K562 (cell line): Measurements from ENCODE around the gene COPG2. TPM values are rescaled to one million over a fixed set of nuclear protein-coding genes. Genes with fewer than 3 reads are reported as not detected.
A peak's percentile ranks its signal among the peaks of the same experiment; 100 is the strongest.

ENCODE experiments used
- ATAC-seq: fragments of 200-7000 bp; cut with Tn5 transposase; 3 replicates; pipeline ENCODE4 v1.9.1; 2020; ENCODE audit warnings: moderate library complexity
- BruUV-seq: library from RNA; stranded (reverse); fragments of 400-500 nt; replicated peaks from 2 replicates; lab custom pipeline; 2021; lab: Mats Ljungman, UMichigan
- CTCF ChIA-PET: fragments of 300-600 bp; formaldehyde crosslinking; extraction: SDS; loops from one replicate; lab custom pipeline; 2021; ENCODE audit warnings: low intra/inter-chr PET ratio; lab: Yijun Ruan, JAX
- POLR2A ChIA-PET: fragments of 300-600, 350-650 bp; sonication (Branson Sonifier 250); formaldehyde crosslinking; extraction: SDS; loops from one replicate; lab custom pipeline; 2021; ENCODE audit warnings: antibody characterized with exemption, inconsistent platforms; lab: Yijun Ruan, JAX
- DNase-seq, 4 experiments: peaks; one replicate each; pipeline versions ENCODE4 v3.0.0 to v3.0.0-alpha.2; 2011 to 2018; ENCODE audit warnings: low spot score in 3 of 4, mixed read lengths in 3 of 4; ENCODE audit errors: extremely low read depth in 1 of 4
- FAIRE-seq: peaks from 2 replicates; lab custom pipeline; 2011; peaks lifted over from hg19 to GRCh38; lab: Jason Lieb, UNC
- H2AFZ ChIP-seq: 2 replicates; pipeline ENCODE4 v1.6.0; 2011; ENCODE audit warnings: low read depth, low read length, control low read depth, inconsistent platforms
- H3K27ac ChIP-seq: fragments of 200-600 bp; 3 replicates; pipeline ENCODE4 v1.8.0; 2011; ENCODE audit warnings: low read depth, mild to moderate bottlenecking, control low read depth, inconsistent platforms, low read length, moderate library complexity, mixed read lengths; ENCODE audit errors: extremely low read depth
- H3K27me3 ChIP-seq, 2 experiments: fragments of 300-600 bp in 1 of 2; 2 replicates in 1 of 2; 3 replicates in 1 of 2; pipeline versions ENCODE4 v1.6.0 to v1.8.0; 2011; ENCODE audit warnings: inconsistent platforms in 2 of 2, low read length in 2 of 2, mild to moderate bottlenecking in 1 of 2, mixed read lengths in 1 of 2, moderate library complexity in 1 of 2; ENCODE audit not compliant: control insufficient read depth in 2 of 2, insufficient read depth in 2 of 2
- H3K36me3 ChIP-seq: fragments of 300-600 bp; 3 replicates; pipeline ENCODE4 v1.8.0; 2011; ENCODE audit warnings: mild to moderate bottlenecking, low read length, inconsistent platforms; ENCODE audit not compliant: control insufficient read depth, insufficient read depth
- H3K4me1 ChIP-seq, 2 experiments: fragments of 200-600 bp in 1 of 2; replicated peaks in 1 of 2; 2 replicates in 1 of 2; 3 replicates in 1 of 2; pipeline versions ENCODE4 v1.5.1 to v1.8.0; 2011; ENCODE audit warnings: inconsistent platforms in 2 of 2, low read length in 2 of 2, mild to moderate bottlenecking in 1 of 2, mixed read lengths in 1 of 2, moderate library complexity in 1 of 2; ENCODE audit not compliant: control insufficient read depth in 2 of 2, insufficient read depth in 2 of 2
- H3K4me2 ChIP-seq: 2 replicates; pipeline ENCODE4 v1.6.1; 2011; ENCODE audit warnings: low read length, control low read depth, inconsistent platforms, mixed read lengths; ENCODE audit not compliant: insufficient read depth
- H3K4me3 ChIP-seq: fragments of 200-600 bp; sonication (generic), shearing (Covaris generic); 2 replicates; pipeline ENCODE4 v1.5.1; 2016; ENCODE audit warnings: control low read depth, inconsistent platforms
- H3K79me2 ChIP-seq: fragments of 200-600 bp; 3 replicates; pipeline ENCODE4 v1.8.0; 2011; ENCODE audit warnings: low read length, inconsistent platforms; ENCODE audit not compliant: control insufficient read depth, insufficient read depth
- H3K9ac ChIP-seq, 2 experiments: 2 replicates each; pipeline versions ENCODE4 v1.6.0 to v1.6.1; 2011; ENCODE audit warnings: low read depth in 2 of 2, low read length in 2 of 2, control low read depth in 1 of 2, inconsistent platforms in 1 of 2, mild to moderate bottlenecking in 1 of 2, mixed read lengths in 1 of 2; ENCODE audit not compliant: insufficient read depth in 1 of 2
- H3K9me1 ChIP-seq: one replicate; pipeline ENCODE4 v1.6.0; 2011; ENCODE audit warnings: inconsistent platforms, mild to moderate bottlenecking, low read length, moderate library complexity; ENCODE audit not compliant: control insufficient read depth, insufficient read depth
- H3K9me3 ChIP-seq: replicated peaks from 2 replicates; pipeline ENCODE4 v1.5.1; 2011; ENCODE audit warnings: low read depth, low read length, inconsistent platforms; ENCODE audit not compliant: control insufficient read depth, insufficient read depth
- H4K20me1 ChIP-seq: replicated peaks from 2 replicates; pipeline ENCODE4 v1.6.1; 2011; ENCODE audit warnings: low read length, inconsistent platforms, mixed read lengths; ENCODE audit not compliant: control insufficient read depth, insufficient read depth
- CEBPG ChIP-seq, 3 experiments: fragments of 200-800 bp in 1 of 3; sonication (Bioruptor generic) in 1 of 3; sonication (generic) in 1 of 3; formaldehyde crosslinking in 1 of 3; IDR thresholded peaks in 2 of 3; conservative IDR thresholded peaks in 1 of 3; 2 replicates each; pipeline versions ENCODE4 v1.6.1 to v1.8.0; 2016 to 2022; ENCODE audit warnings: missing compliant biosample characterization in 2 of 3, missing genetic modification characterization in 2 of 3, mild to moderate bottlenecking in 1 of 3, missing genetic modification reagents in 1 of 3
- FOXJ3 ChIP-seq: sonication (generic); formaldehyde crosslinking; IDR thresholded peaks from 2 replicates; pipeline ENCODE4 v1.4.0; 2020; ENCODE audit warnings: mild to moderate bottlenecking, missing genetic modification reagents
- HNRNPUL1 ChIP-seq: fragments of 200-400 bp; formaldehyde crosslinking; IDR thresholded peaks from 2 replicates; pipeline ENCODE4 v1.6.1; 2017; ENCODE audit warnings: low read length
- MED1 ChIP-seq: sonication (generic); formaldehyde crosslinking; IDR thresholded peaks from 2 replicates; pipeline ENCODE4 v1.8.1; 2023; ENCODE audit warnings: missing genetic modification reagents, borderline replicate concordance
- MEF2D ChIP-seq: conservative IDR thresholded peaks from 2 replicates; pipeline ENCODE4 v1.6.1; 2016; ENCODE audit warnings: low read depth, missing genetic modification characterization, missing compliant biosample characterization
- ZNF318 ChIP-seq, 2 experiments: fragments of 450-650 bp; IDR thresholded peaks; 2 replicates each; pipeline ENCODE4 v1.6.1; 2016; ENCODE audit warnings: mild to moderate bottlenecking in 2 of 2, borderline replicate concordance in 1 of 2, low read depth in 1 of 2, moderate library complexity in 1 of 2
- in situ Hi-C: fragments of 300-500 bp; cut with MboI; formaldehyde crosslinking; loops from 4 replicates; pipeline ENCODE4 v1.15.0; 2018; ENCODE audit warnings: inconsistent platforms, mixed read lengths
- intact Hi-C: fragments of 100-400 bp; cut with micrococcal nuclease; formaldehyde crosslinking; loops from 2 replicates; pipeline ENCODE4 v1.14.2; 2022
- polyA plus RNA-seq, 8 experiments: library from polyadenylated mRNA; depleted of rRNA in 4 of 8; stranded (reverse) in 5 of 8; unstranded in 3 of 8; fragments of >200 nt; fragmentation: Nextera tagmentation in 2 of 8; fragmentation: Illumina TruSeq in 1 of 8; extraction: Ambion mirVana in 2 of 8; extraction: Trizol in 1 of 8; gene quantifications; 2 replicates each; pipeline versions ENCODE4 v1.2.1 to v1.2.3, GENCODE V29; 2011 to 2014; ENCODE audit warnings: inconsistent platforms in 1 of 8, missing spikeins in 1 of 8
- total RNA-seq, 7 experiments: library from RNA; depleted of rRNA in 6 of 7; stranded (reverse); fragments of >200 nt in 6 of 7; fragmentation: Illumina TruSeq in 2 of 7; extraction: Trizol in 2 of 7; gene quantifications; 2 replicates each; pipeline versions ENCODE4 v1.2.1 to v1.2.3, GENCODE V29; 2011 to 2021; ENCODE audit warnings: low replicate concordance in 1 of 7
- TF ChIP-seq, protein P1 (sequence below): sonication (generic); formaldehyde crosslinking; IDR thresholded peaks from 2 replicates; pipeline ENCODE4 v1.8.0; 2022; ENCODE audit warnings: mild to moderate bottlenecking, missing genetic modification reagents

The COPG2 gene
- total and polyA plus RNA-seq, 9 of the 15 experiments (the other 6 are each of a cell fraction or from before 2014, with no cell fraction given): 6.6 to 104 (median 32.5) TPM

- Histone ChIP-seq H3K27ac (no peak overlapping the region), H3K9ac (no peak overlapping the region), H3K4me3 (no peak overlapping the region), H4K20me1 (no peaks in the 10 kb centered on the region), H3K9me3 (peaks cover 8% of the 10 kb centered on the region; the same call in 1 of the 2 replicates), H3K4me1 (no peaks in the 10 kb centered on the region), H2AFZ (no peak overlapping the region), H3K9me1 (no peaks in the 10 kb centered on the region), H3K27me3 (no peaks in the 10 kb centered on the region), H3K79me2 (no peaks in the 10 kb centered on the region), H3K36me3 (no peaks in the 10 kb centered on the region), H3K4me2 (no peak overlapping the region)
- peak; percentile 76 for FAIRE-seq
- intact Hi-C loops: no loop called here
- ChIA-PET POLR2A (no interaction called here), CTCF (no interaction called here)
- ATAC-seq: no peak
- no TSS peak for BruUV-seq
- no peak for DNase-seq
- in situ Hi-C loops: no loop called here
- no peak for TF ChIP-seq ZNF318 (IDR thresholded peaks at IDR 0.05; ENCODE audit: borderline replicate concordance in 1 of 2, low read depth in 1 of 2)
- TF ChIP-seq, protein P1, sequence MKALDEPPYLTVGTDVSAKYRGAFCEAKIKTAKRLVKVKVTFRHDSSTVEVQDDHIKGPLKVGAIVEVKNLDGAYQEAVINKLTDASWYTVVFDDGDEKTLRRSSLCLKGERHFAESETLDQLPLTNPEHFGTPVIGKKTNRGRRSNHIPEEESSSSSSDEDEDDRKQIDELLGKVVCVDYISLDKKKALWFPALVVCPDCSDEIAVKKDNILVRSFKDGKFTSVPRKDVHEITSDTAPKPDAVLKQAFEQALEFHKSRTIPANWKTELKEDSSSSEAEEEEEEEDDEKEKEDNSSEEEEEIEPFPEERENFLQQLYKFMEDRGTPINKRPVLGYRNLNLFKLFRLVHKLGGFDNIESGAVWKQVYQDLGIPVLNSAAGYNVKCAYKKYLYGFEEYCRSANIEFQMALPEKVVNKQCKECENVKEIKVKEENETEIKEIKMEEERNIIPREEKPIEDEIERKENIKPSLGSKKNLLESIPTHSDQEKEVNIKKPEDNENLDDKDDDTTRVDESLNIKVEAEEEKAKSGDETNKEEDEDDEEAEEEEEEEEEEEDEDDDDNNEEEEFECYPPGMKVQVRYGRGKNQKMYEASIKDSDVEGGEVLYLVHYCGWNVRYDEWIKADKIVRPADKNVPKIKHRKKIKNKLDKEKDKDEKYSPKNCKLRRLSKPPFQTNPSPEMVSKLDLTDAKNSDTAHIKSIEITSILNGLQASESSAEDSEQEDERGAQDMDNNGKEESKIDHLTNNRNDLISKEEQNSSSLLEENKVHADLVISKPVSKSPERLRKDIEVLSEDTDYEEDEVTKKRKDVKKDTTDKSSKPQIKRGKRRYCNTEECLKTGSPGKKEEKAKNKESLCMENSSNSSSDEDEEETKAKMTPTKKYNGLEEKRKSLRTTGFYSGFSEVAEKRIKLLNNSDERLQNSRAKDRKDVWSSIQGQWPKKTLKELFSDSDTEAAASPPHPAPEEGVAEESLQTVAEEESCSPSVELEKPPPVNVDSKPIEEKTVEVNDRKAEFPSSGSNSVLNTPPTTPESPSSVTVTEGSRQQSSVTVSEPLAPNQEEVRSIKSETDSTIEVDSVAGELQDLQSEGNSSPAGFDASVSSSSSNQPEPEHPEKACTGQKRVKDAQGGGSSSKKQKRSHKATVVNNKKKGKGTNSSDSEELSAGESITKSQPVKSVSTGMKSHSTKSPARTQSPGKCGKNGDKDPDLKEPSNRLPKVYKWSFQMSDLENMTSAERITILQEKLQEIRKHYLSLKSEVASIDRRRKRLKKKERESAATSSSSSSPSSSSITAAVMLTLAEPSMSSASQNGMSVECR (CRISPR knock-in tag): no peak
- no peak for TF ChIP-seq MEF2D (tag)
- no peak for TF ChIP-seq CEBPG (CRISPR knock-in tag; IDR thresholded peaks at IDR 0.05)
- peak in 1 of 2 experiments; percentile 40; a peak in 1 of 4 replicates for TF ChIP-seq CEBPG (tag; conservative IDR thresholded peaks at IDR 0.05 in 1 of 2, IDR thresholded peaks at IDR 0.05 in 1 of 2)
- TF ChIP-seq MED1 (CRISPR knock-in tag): no peak
- TF ChIP-seq HNRNPUL1: no peak
- no peak for TF ChIP-seq FOXJ3 (CRISPR knock-in tag)
These were observed 36.4 kb downstream of the COPG2 start for GRCh38 chr7:130632111-130632510.
